Measurements from ENCODE around the gene TP53I13.

The TP53I13 gene

GRCh38 chr17:29569245-29569950, 897 bp downstream of the TP53I13 start:
- H2AFZ ChIP-seq (ENCODE audit: low read length): peak overlapping the region; percentile 97
- no peak for DNase-seq (ENCODE audit: low spot score)
- no peak overlapping the region for H4K8ac ChIP-seq (ENCODE audit: low read depth, low read length)
- H3K14ac ChIP-seq (ENCODE audit: low read length): peak overlapping the region; percentile 49
- peak overlapping the region; percentile 88 for H2AK5ac ChIP-seq (ENCODE audit: low read depth, low read length)
- H2BK5ac ChIP-seq (ENCODE audit: low read length): peak overlapping the region; percentile 96
- peak overlapping the region; percentile 78 to 86 for H3K4me3 ChIP-seq (ENCODE audit: low read length in 2 of 2)
- no peak overlapping the region for H4K91ac ChIP-seq (ENCODE audit: low read depth, low read length, poor library complexity)
- H2BK12ac ChIP-seq (ENCODE audit: low read length): no peak overlapping the region
- H3K79me1 ChIP-seq (ENCODE audit: low read depth, low read length): peaks cover 6% of the 10 kb centered on the region
- H3K27me3 ChIP-seq (ENCODE audit: control insufficient read depth in 3 of 3, insufficient read depth in 3 of 3, low read depth in 1 of 3, low read length in 3 of 3): peaks cover 0 to 28% (median 7%) of the 10 kb centered on the region in 3 experiments
- H3K4me2 ChIP-seq (ENCODE audit: insufficient read depth, low read length, poor library complexity, severe bottlenecking): peak overlapping the region; percentile 100
- peaks cover 7 to 18% of the 10 kb centered on the region in 2 donors for H3K4me1 ChIP-seq (ENCODE audit: control insufficient read depth in 2 of 2, insufficient read depth in 1 of 2, low read depth in 1 of 2, low read length in 2 of 2)
- WGBS, 2 donors (ENCODE audit: extremely low coverage in 2 of 2, insufficient read length in 2 of 2, insufficient replicate concordance in 1 of 2): no CpG with 5 or more reads among the region's 14 CpGs
- H2BK15ac ChIP-seq (ENCODE audit: low read length): peak overlapping the region; percentile 92
- peak overlapping the region; percentile 96 for H3K9ac ChIP-seq (ENCODE audit: low read depth, low read length, poor library complexity)
- no peak overlapping the region for H3K4ac ChIP-seq (ENCODE audit: low read length)
- no peak overlapping the region for H3K27ac ChIP-seq (replicated peaks; ENCODE audit: low read length)
- peak overlapping the region; percentile 32 for H3K23ac ChIP-seq (ENCODE audit: low read depth, low read length, poor library complexity)
- peak overlapping the region; percentile 96 for H2BK120ac ChIP-seq (ENCODE audit: low read depth, low read length)
- H3K18ac ChIP-seq (ENCODE audit: low read length): peak overlapping the region; percentile 97
- H3K36me3 ChIP-seq (replicated peaks in 1 of 2; ENCODE audit: control insufficient read depth in 2 of 2, insufficient read depth in 2 of 2, low read length in 2 of 2): peaks cover 18 to 39% of the 10 kb centered on the region in 2 donors
- H3K9me3 ChIP-seq (replicated peaks in 1 of 2; ENCODE audit: control insufficient read depth in 2 of 2, insufficient read depth in 1 of 2, low read depth in 1 of 2, low read length in 2 of 2): no peaks in the 10 kb centered on the region

- H3K36me3 ChIP-seq (replicated peaks in 1 of 2; ENCODE audit: control insufficient read depth in 2 of 2, insufficient read depth in 2 of 2, low read length in 2 of 2): peaks cover 28 to 50% of the 10 kb centered on the region in 2 donors
These were observed 2.0 kb downstream of the TP53I13 start for GRCh38 chr17:29570521-29570920.

GRCh38 chr17:29571486-29571882, 3.0 kb downstream of the TP53I13 start:
- H3K4me1 ChIP-seq (ENCODE audit: control insufficient read depth in 2 of 2, insufficient read depth in 1 of 2, low read depth in 1 of 2, low read length in 2 of 2): peaks cover 4 to 13% of the 10 kb centered on the region in 2 donors
- H4K91ac ChIP-seq (ENCODE audit: low read depth, low read length, poor library complexity): no peak overlapping the region
- no peak overlapping the region for H3K27ac ChIP-seq (replicated peaks; ENCODE audit: low read length)
- H3K4ac ChIP-seq (ENCODE audit: low read length): no peak overlapping the region
- no peak overlapping the region for H2BK12ac ChIP-seq (ENCODE audit: low read length)
- H3K18ac ChIP-seq (ENCODE audit: low read length): no peak overlapping the region
- H2BK5ac ChIP-seq (ENCODE audit: low read length): no peak overlapping the region
- H2AFZ ChIP-seq (ENCODE audit: low read length): no peak overlapping the region
- H3K36me3 ChIP-seq (replicated peaks in 1 of 2; ENCODE audit: control insufficient read depth in 2 of 2, insufficient read depth in 2 of 2, low read length in 2 of 2): peaks cover 37 to 59% of the 10 kb centered on the region in 2 donors
- H3K4me2 ChIP-seq (ENCODE audit: insufficient read depth, low read length, poor library complexity, severe bottlenecking): no peak overlapping the region
- no peak overlapping the region for H4K8ac ChIP-seq (ENCODE audit: low read depth, low read length)
- peak overlapping the region; percentile 100 for H2AK5ac ChIP-seq (ENCODE audit: low read depth, low read length)
- no peaks in the 10 kb centered on the region for H3K9me3 ChIP-seq (replicated peaks in 1 of 2; ENCODE audit: control insufficient read depth in 2 of 2, insufficient read depth in 1 of 2, low read depth in 1 of 2, low read length in 2 of 2)
- H3K14ac ChIP-seq (ENCODE audit: low read length): no peak overlapping the region
- DNase-seq (ENCODE audit: low spot score): no peak
- H3K23ac ChIP-seq (ENCODE audit: low read depth, low read length, poor library complexity): no peak overlapping the region
- WGBS, 2 donors (ENCODE audit: extremely low coverage in 2 of 2, insufficient read length in 2 of 2, insufficient replicate concordance in 1 of 2): no CpG with 5 or more reads among the region's 6 CpGs
- H3K9ac ChIP-seq (ENCODE audit: low read depth, low read length, poor library complexity): peak overlapping the region; percentile 30
- no peak overlapping the region for H2BK15ac ChIP-seq (ENCODE audit: low read length)
- peaks cover 0 to 8% (median 2%) of the 10 kb centered on the region in 3 experiments for H3K27me3 ChIP-seq (ENCODE audit: control insufficient read depth in 3 of 3, insufficient read depth in 3 of 3, low read depth in 1 of 3, low read length in 3 of 3)
- H3K79me1 ChIP-seq (ENCODE audit: low read depth, low read length): peaks cover 9% of the 10 kb centered on the region
- H2BK120ac ChIP-seq (ENCODE audit: low read depth, low read length): peak overlapping the region; percentile 28
- H3K4me3 ChIP-seq (ENCODE audit: low read length in 2 of 2): no peak overlapping the region

More at GRCh38 chr17:29570521-29570920, 2.0 kb downstream of the TP53I13 start:
- no peak overlapping the region for H2BK15ac ChIP-seq (ENCODE audit: low read length)
- H3K4me2 ChIP-seq (ENCODE audit: insufficient read depth, low read length, poor library complexity, severe bottlenecking): no peak overlapping the region
- DNase-seq (ENCODE audit: low spot score): no peak
- peaks cover 9% of the 10 kb centered on the region for H3K79me1 ChIP-seq (ENCODE audit: low read depth, low read length)
- H2BK12ac ChIP-seq (ENCODE audit: low read length): no peak overlapping the region
- H3K4ac ChIP-seq (ENCODE audit: low read length): no peak overlapping the region
- H2AK5ac ChIP-seq (ENCODE audit: low read depth, low read length): no peak overlapping the region
- H2BK5ac ChIP-seq (ENCODE audit: low read length): peak overlapping the region; percentile 19
- H3K9me3 ChIP-seq (replicated peaks in 1 of 2; ENCODE audit: control insufficient read depth in 2 of 2, insufficient read depth in 1 of 2, low read depth in 1 of 2, low read length in 2 of 2): no peaks in the 10 kb centered on the region
- no peak overlapping the region for H3K18ac ChIP-seq (ENCODE audit: low read length)
- H3K4me3 ChIP-seq (ENCODE audit: low read length in 2 of 2): no peak overlapping the region
- H2AFZ ChIP-seq (ENCODE audit: low read length): no peak overlapping the region
- H3K27me3 ChIP-seq (ENCODE audit: control insufficient read depth in 3 of 3, insufficient read depth in 3 of 3, low read depth in 1 of 3, low read length in 3 of 3): peaks cover 0 to 18% (median 7%) of the 10 kb centered on the region in 3 experiments
- H4K8ac ChIP-seq (ENCODE audit: low read depth, low read length): no peak overlapping the region
- no peak overlapping the region for H2BK120ac ChIP-seq (ENCODE audit: low read depth, low read length)
- no peak overlapping the region for H3K14ac ChIP-seq (ENCODE audit: low read length)
- H3K4me1 ChIP-seq (ENCODE audit: control insufficient read depth in 2 of 2, insufficient read depth in 1 of 2, low read depth in 1 of 2, low read length in 2 of 2): peaks cover 7 to 18% of the 10 kb centered on the region in 2 donors
- H3K23ac ChIP-seq (ENCODE audit: low read depth, low read length, poor library complexity): no peak overlapping the region
- H3K9ac ChIP-seq (ENCODE audit: low read depth, low read length, poor library complexity): no peak overlapping the region
- H4K91ac ChIP-seq (ENCODE audit: low read depth, low read length, poor library complexity): no peak overlapping the region
- no CpG with 5 or more reads among the region's 7 CpGs for WGBS, 2 donors (ENCODE audit: extremely low coverage in 2 of 2, insufficient read length in 2 of 2, insufficient replicate concordance in 1 of 2)
- H3K27ac ChIP-seq (replicated peaks; ENCODE audit: low read length): no peak overlapping the region

GRCh38 chr17:29571883-29572681, 3.6 kb downstream of the TP53I13 start:
- Histone ChIP-seq H3K18ac (ENCODE audit: low read length) (peak overlapping the region; percentile 64), H3K36me3 (replicated peaks in 1 of 2; ENCODE audit: control insufficient read depth in 2 of 2, insufficient read depth in 2 of 2, low read length in 2 of 2) (peaks cover 42 to 65% of the 10 kb centered on the region in 2 donors), H3K79me1 (ENCODE audit: low read depth, low read length) (peaks cover 9% of the 10 kb centered on the region), H3K23ac (ENCODE audit: low read depth, low read length, poor library complexity) (peak overlapping the region; percentile 73), H3K27me3 (ENCODE audit: control insufficient read depth in 3 of 3, insufficient read depth in 3 of 3, low read depth in 1 of 3, low read length in 3 of 3) (peaks cover 0 to 5% (median 0%) of the 10 kb centered on the region in 3 experiments), H3K4ac (ENCODE audit: low read length) (no peak overlapping the region), H4K8ac (ENCODE audit: low read depth, low read length) (no peak overlapping the region), H3K4me1 (ENCODE audit: control insufficient read depth in 2 of 2, insufficient read depth in 1 of 2, low read depth in 1 of 2, low read length in 2 of 2) (peaks cover 4 to 13% of the 10 kb centered on the region in 2 donors), H2BK15ac (ENCODE audit: low read length) (no peak overlapping the region), H3K27ac (replicated peaks; ENCODE audit: low read length) (no peak overlapping the region), H4K91ac (ENCODE audit: low read depth, low read length, poor library complexity) (no peak overlapping the region), H3K9me3 (replicated peaks in 1 of 2; ENCODE audit: control insufficient read depth in 2 of 2, insufficient read depth in 1 of 2, low read depth in 1 of 2, low read length in 2 of 2) (no peaks in the 10 kb centered on the region), H2AFZ (ENCODE audit: low read length) (no peak overlapping the region), H3K4me2 (ENCODE audit: insufficient read depth, low read length, poor library complexity, severe bottlenecking) (peak overlapping the region; percentile 49), H2BK5ac (ENCODE audit: low read length) (peak overlapping the region; percentile 75), H3K4me3 (ENCODE audit: low read length in 2 of 2) (no peak overlapping the region), H2BK12ac (ENCODE audit: low read length) (peak overlapping the region; percentile 41), H2BK120ac (ENCODE audit: low read depth, low read length) (peak overlapping the region; percentile 28), H3K9ac (ENCODE audit: low read depth, low read length, poor library complexity) (peak overlapping the region; percentile 30), H2AK5ac (ENCODE audit: low read depth, low read length) (peak overlapping the region; percentile 100), H3K14ac (ENCODE audit: low read length) (no peak overlapping the region)
- no CpG with 5 or more reads among the region's 30 CpGs for WGBS, 2 donors (ENCODE audit: extremely low coverage in 2 of 2, insufficient read length in 2 of 2, insufficient replicate concordance in 1 of 2)
- DNase-seq (ENCODE audit: low spot score): no peak
